AG04449 (cell line): ENCODE measurements around the gene TARBP1.
"Not testable (repeated sequence)": the region's sequence is repeated elsewhere in the genome, so short reads cannot be mapped to it uniquely, and the experiment has no call there.

ENCODE experiments used
- CTCF ChIA-PET: fragments of 350-600 bp; formaldehyde crosslinking; extraction: SDS; loops from one replicate; lab custom pipeline; 2021; ENCODE audit warnings: antibody characterized with exemption; lab: Yijun Ruan, JAX
- POLR2A ChIA-PET: fragments of 400-600, 350-600 bp; formaldehyde crosslinking; extraction: SDS; loops from one replicate; lab custom pipeline; 2020; ENCODE audit warnings: antibody characterized with exemption, inconsistent platforms; lab: Yijun Ruan, JAX
- DNase-seq: peaks from one replicate; pipeline ENCODE4 v3.0.0-alpha.2; 2010; ENCODE audit warnings: low read depth, low spot score
- H3K4me3 ChIP-seq: 2 replicates; pipeline ENCODE4 v1.5.1; 2011; ENCODE audit warnings: low read depth, mild to moderate bottlenecking, control low read depth, low read length
- TF ChIP-seq, protein P1 (sequence below): IDR thresholded peaks from one replicate; pipeline ENCODE4 v1.5.1; 2011; ENCODE audit warnings: mild to moderate bottlenecking, moderate library complexity, low read length, control low read depth, inconsistent platforms; ENCODE audit not compliant: insufficient read depth; ENCODE audit errors: missing control alignments

TARBP1 gene

DNA sequence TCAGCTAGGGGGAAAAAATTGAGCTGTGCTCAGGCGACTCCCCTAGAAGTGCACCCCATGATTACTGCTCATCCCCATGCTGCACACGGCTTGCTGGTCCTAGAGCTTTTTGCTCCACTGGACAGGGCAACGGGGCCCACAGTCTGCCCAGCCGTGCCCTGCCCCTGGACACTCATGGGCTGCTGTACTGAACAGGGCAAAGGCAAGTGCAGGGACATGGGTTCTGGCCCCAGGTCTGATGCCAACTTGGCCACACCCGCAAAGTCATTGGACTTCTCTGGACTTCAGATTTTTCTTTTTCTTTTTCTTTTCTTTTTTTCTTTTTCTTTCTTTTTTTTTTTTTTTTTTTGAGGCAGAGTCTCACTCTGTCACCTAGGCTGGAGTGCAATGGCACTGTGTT, 42.9 kb upstream of the TARBP1 start:
- H3K4me3 ChIP-seq = no peak overlapping the region
- DNase-seq = no peak
- ChIA-PET CTCF (interaction anchor here (1.9 kb wide), 1 partner anchor 22 kb away, joined by 10 read pairs; no protein-coding TSS in a partner anchor), POLR2A (no interaction called here)
- TF ChIP-seq, protein P1, sequence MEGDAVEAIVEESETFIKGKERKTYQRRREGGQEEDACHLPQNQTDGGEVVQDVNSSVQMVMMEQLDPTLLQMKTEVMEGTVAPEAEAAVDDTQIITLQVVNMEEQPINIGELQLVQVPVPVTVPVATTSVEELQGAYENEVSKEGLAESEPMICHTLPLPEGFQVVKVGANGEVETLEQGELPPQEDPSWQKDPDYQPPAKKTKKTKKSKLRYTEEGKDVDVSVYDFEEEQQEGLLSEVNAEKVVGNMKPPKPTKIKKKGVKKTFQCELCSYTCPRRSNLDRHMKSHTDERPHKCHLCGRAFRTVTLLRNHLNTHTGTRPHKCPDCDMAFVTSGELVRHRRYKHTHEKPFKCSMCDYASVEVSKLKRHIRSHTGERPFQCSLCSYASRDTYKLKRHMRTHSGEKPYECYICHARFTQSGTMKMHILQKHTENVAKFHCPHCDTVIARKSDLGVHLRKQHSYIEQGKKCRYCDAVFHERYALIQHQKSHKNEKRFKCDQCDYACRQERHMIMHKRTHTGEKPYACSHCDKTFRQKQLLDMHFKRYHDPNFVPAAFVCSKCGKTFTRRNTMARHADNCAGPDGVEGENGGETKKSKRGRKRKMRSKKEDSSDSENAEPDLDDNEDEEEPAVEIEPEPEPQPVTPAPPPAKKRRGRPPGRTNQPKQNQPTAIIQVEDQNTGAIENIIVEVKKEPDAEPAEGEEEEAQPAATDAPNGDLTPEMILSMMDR = no peak

DNA sequence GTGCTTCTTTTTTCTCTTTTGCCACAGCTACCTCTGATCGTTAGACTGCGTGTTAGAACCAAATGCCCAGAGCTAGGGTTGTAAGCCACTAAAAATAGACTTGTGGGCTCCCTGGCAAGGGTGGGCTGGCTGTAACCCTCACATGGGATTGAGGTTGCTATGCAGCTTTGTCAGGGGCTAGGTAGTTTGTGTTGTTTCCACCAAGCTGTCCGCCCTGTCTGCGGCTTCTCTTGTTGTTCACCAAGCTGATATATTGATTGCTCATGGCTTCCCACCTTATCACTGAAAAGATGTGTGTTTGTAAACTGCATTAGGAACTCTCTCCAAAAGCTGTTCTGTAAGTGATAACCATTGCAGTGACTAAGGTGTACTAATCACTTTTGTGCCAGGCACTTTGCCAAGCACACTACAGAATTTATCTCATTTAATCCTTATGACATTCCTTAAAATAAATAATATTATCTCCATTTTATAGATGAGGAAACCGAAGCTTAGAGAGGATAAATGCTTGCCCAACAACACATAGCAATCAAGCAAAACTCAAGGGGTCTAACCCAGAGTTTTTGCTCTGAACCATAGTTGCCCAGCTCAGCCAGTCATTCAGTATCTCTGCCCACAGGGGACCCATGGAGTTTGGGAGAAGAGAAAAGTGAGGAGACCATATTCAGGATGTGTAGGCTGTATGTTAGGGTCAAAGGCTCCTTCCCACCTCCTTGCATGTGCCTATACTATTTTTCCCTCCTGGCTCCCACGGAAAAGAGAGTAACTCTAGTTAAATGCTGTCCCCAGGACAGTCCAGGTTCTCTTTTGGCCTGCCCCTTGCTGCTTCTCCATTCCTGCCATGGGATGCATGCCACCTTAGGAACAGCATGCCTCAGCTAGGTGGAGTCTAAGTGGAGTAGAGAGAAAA, 42.2 kb upstream of the TARBP1 start:
- no peak overlapping the region for H3K4me3 ChIP-seq
- CTCF ChIA-PET = interaction anchor here (1.9 kb wide), 1 partner anchor 21 kb away, joined by 10 read pairs; no protein-coding TSS in a partner anchor
- POLR2A ChIA-PET = no interaction called here
- DNase-seq = no peak
- TF ChIP-seq, protein P1 = no peak

DNA sequence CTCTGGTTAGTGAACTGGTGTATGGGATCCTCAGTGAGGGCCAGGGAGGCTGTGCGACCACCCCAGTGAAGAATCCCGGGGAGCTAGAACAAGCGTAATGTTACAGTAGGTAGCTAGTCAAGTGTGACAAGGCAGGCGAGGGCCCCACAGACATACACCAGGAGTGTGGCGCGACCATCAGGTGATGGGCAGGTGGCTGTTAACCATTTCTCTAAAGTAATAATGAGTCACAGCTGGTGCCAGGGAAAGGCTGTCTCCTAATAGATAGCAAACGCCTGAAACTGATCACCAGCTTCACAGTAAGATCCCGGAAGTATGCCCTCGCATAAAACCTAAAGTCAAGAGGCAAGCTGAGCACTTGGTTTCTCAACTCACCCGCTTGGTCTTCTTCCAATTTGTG, 40.5 kb upstream of the TARBP1 start:
- ChIA-PET CTCF (interaction anchor here (1.4 to 2.2 kb wide), 4 partner anchors 11 to 564 kb away, joined by 4 to 8 read pairs (median 6); no protein-coding TSS in a partner anchor), POLR2A (no interaction called here)
- no peak for DNase-seq
- no peak overlapping the region for H3K4me3 ChIP-seq
- TF ChIP-seq, protein P1 = no peak

DNA sequence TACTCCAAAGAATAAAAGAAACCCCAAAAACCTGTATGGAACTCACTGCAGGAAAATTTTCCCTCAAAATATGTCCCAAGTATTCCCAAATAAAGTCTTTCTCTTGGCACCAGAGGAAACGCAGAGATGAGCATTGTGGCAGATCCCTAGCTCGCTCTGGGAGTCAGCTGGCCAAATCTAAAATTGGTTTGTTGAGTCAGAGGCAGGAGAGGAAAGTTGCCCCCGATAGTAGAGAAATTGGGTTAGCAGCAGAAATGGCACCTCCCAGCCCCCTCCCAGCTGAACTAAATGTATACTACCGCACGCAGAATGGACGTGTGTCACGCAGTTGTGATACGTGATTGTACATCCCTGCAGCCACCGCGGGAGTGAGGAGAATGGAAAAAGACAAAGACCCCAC, 39.9 kb upstream of the TARBP1 start:
- H3K4me3 ChIP-seq = no peak overlapping the region
- no peak for DNase-seq
- TF ChIP-seq, protein P1 = no peak
- ChIA-PET POLR2A (no interaction called here), CTCF (interaction anchor here (0.7 to 2.2 kb wide), 7 partner anchors 10 to 565 kb away, joined by 3 to 8 read pairs (median 6); no protein-coding TSS in a partner anchor)

DNA sequence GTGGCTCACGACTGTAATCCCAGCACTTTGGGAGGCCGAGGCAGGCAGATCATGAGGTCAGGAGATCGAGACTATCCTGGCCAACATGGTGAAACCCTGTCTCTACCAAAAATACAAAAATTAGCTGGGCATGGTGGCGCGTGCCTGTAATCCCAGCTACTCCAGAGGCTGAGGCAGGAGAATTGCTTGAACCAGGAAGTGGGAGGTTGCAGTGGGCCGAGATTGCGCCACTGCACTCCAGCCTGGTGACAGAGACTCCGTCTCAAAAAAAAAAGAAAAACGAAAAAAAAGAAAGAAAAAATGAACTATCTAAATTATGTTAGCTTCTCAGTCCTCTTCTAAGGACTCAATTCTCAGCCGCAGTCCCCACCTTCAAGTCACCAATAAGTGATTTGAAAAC, 39.1 kb upstream of the TARBP1 start:
- H3K4me3 ChIP-seq, DNase-seq, POLR2A ChIA-PET: not testable (repeated sequence)
- CTCF ChIA-PET = interaction anchor here (0.6 to 2.2 kb wide), 8 partner anchors 9 to 565 kb away, joined by 3 to 8 read pairs (median 5); no protein-coding TSS in a partner anchor

DNA sequence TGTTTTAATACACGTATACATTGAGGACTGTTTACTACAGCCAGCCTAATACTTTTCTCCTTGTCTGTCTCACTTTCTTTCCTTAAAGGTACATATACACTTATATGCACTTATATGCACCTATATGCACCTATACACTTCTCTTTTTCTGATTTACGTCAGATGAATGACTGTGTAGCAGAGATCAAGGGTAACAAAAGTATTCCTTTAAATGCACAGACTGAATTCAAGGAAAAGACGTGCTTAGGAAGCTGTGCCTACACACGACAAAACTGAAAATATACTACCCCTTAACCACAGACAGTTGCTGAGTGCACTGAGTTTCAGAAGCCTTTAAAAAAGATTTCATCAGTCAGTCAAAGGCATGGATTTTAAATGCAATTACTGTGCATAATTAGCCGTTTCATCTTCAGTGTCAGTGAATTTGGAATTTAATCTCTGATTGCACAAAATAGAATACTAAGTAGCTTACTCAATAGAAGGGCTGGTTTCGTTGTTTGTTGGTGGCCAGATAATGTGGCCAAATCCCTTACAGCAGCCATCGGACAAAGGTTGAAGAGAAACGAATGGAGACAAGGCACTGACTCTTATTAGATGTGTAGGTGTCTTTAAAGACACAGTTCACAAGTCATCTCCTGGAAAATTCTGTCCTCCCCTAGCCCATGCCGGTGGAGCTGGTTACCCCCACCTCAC, 38.3 kb upstream of the TARBP1 start:
- TF ChIP-seq, protein P1 = no peak
- no peak for DNase-seq
- ChIA-PET CTCF (interaction anchor here (1.2 to 1.4 kb wide), 2 partner anchors 12 to 18 kb away, joined by 3 to 4 read pairs; no protein-coding TSS in a partner anchor), POLR2A (no interaction called here)
- H3K4me3 ChIP-seq = no peak overlapping the region
